WTC11 (cell line): ENCODE data around the gene TLE2.

Experiments
- CTCF ChIP-seq: fragments of 200-600 bp; IDR thresholded peaks from 2 replicates; pipeline ENCODE4 v1.8.0; 2022; ENCODE audit warnings: antibody characterized with exemption
- SP1 ChIP-seq: sonication (generic); formaldehyde crosslinking; conservative IDR thresholded peaks from 2 replicates; pipeline ENCODE4 v1.8.1; 2022; ENCODE audit warnings: missing genetic modification reagents
- TP53 ChIP-seq: sonication (generic); formaldehyde crosslinking; IDR thresholded peaks from 2 replicates; pipeline ENCODE4 v1.8.1; 2023; ENCODE audit warnings: mild to moderate bottlenecking, missing genetic modification reagents
- TF ChIP-seq, protein P1 (sequence below): sonication (generic); formaldehyde crosslinking; IDR thresholded peaks from 2 replicates; pipeline ENCODE4 v1.8.0; 2023; ENCODE audit warnings: missing genetic modification reagents
- TF ChIP-seq, protein P2 (sequence below): sonication (generic); formaldehyde crosslinking; conservative IDR thresholded peaks from 2 replicates; pipeline ENCODE4 v1.8.1; 2023; ENCODE audit warnings: mild to moderate bottlenecking, low read depth, missing genetic modification reagents, moderate library complexity

GRCh38 chr19:3066482-3067049 lies 37.5 kb upstream of the TLE2 start:
- TF ChIP-seq CTCF (no peak), TP53 (CRISPR knock-in tag) (no peak), SP1 (CRISPR knock-in tag) (no peak)
- TF ChIP-seq, protein P1, sequence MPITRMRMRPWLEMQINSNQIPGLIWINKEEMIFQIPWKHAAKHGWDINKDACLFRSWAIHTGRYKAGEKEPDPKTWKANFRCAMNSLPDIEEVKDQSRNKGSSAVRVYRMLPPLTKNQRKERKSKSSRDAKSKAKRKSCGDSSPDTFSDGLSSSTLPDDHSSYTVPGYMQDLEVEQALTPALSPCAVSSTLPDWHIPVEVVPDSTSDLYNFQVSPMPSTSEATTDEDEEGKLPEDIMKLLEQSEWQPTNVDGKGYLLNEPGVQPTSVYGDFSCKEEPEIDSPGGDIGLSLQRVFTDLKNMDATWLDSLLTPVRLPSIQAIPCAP: no peak
- TF ChIP-seq, protein P2, sequence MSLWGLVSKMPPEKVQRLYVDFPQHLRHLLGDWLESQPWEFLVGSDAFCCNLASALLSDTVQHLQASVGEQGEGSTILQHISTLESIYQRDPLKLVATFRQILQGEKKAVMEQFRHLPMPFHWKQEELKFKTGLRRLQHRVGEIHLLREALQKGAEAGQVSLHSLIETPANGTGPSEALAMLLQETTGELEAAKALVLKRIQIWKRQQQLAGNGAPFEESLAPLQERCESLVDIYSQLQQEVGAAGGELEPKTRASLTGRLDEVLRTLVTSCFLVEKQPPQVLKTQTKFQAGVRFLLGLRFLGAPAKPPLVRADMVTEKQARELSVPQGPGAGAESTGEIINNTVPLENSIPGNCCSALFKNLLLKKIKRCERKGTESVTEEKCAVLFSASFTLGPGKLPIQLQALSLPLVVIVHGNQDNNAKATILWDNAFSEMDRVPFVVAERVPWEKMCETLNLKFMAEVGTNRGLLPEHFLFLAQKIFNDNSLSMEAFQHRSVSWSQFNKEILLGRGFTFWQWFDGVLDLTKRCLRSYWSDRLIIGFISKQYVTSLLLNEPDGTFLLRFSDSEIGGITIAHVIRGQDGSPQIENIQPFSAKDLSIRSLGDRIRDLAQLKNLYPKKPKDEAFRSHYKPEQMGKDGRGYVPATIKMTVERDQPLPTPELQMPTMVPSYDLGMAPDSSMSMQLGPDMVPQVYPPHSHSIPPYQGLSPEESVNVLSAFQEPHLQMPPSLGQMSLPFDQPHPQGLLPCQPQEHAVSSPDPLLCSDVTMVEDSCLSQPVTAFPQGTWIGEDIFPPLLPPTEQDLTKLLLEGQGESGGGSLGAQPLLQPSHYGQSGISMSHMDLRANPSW (CRISPR knock-in tag): no peak
